GM18505 (cell line): ENCODE measurements around the gene DUSP22.
A peak's percentile ranks its signal among the peaks of the same experiment; 100 is the strongest.
"Not testable (repeated sequence)": the region's sequence is repeated elsewhere in the genome, so short reads cannot be mapped to it uniquely, and the experiment has no call there.

Experiments
- ATAC-seq: cut with Tn5 transposase; IDR thresholded peaks from one replicate; pipeline ENCODE4 v1.9.1; 2021; ENCODE audit not compliant: unreplicated experiment
- POLR2A ChIP-seq: IDR thresholded peaks from 4 replicates; pipeline ENCODE4 v1.6.1; 2011; ENCODE audit warnings: borderline replicate concordance; ENCODE audit not compliant: insufficient read depth, insufficient read length; ENCODE audit errors: extremely low read depth

Gene DUSP22

DNA sequence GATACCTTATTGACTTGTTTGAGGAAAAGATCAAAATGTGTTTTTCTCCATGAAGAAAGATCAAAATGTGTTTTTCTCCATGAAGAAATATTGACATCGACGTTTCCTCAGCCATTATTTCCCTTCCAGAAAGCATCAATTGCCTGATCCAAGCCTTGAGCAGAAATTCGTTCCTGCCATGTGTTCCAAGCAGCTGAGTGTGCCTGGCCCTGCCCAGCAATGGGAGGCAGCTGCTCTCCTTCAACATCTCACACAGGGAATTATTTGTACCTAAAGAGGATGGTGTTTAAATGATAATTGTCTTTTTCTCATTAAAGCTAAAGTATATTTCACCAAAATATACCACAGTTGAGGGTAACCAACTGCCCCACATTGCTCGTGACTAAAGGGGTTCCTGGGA, 7.8 kb upstream of the DUSP22 start:
- TF ChIP-seq POLR2A: no peak
- ATAC-seq: no peak

DNA sequence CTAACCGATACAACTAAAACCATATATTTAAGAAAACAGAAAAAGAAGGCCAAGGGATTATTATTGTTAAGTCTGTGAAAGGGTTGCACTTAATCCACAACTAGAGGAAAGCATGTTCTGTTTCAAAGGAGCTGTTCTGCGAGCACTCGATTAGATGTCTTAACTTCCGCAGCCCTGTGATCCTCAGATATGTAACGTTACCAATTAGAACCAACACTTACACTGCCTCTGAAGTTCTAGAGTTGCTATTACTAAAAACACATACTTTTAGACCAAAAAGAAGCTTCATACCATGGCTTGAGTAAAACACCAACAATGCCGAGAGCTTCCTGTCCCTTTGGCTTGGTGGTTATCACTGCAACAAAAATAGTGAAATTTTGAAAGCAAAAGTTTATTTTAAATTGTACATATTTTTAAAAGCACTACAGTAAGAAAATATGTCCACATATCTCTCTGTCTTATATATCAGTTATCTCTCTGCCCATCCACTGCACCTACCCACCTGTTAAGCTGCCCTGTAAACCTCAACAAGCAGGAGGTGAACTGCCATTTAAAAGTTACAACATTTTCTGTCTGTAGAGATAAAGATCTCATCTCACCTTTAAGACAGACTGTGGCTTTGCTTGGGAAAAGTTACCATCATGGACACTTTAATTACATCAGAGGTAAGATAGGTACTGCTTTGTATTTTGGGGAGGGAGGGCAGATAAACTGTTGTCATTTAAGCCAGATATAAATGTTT, 7.1 kb upstream of the DUSP22 start:
- no peak for TF ChIP-seq POLR2A
- ATAC-seq: no peak

DNA sequence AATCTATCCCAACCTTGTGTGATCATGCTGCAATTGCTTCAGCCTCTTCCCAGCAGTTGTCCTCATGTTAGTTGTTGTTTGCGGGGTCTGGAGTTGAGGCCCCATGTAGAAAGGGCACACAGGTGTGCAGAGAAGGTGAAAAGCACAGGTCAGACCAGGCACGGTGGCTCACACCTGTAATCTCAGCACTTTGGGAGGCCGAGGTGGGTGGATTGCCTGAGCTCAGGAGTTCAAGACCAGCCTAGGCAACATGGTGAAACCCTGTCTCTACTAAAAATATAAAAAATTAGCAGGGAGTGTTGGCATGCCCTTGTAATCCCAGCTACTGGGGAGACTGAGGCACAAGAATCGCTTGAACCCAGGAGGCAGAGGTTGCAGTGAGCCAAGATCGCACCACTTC, 6.4 kb upstream of the DUSP22 start:
- ATAC-seq: not testable (repeated sequence)

DNA sequence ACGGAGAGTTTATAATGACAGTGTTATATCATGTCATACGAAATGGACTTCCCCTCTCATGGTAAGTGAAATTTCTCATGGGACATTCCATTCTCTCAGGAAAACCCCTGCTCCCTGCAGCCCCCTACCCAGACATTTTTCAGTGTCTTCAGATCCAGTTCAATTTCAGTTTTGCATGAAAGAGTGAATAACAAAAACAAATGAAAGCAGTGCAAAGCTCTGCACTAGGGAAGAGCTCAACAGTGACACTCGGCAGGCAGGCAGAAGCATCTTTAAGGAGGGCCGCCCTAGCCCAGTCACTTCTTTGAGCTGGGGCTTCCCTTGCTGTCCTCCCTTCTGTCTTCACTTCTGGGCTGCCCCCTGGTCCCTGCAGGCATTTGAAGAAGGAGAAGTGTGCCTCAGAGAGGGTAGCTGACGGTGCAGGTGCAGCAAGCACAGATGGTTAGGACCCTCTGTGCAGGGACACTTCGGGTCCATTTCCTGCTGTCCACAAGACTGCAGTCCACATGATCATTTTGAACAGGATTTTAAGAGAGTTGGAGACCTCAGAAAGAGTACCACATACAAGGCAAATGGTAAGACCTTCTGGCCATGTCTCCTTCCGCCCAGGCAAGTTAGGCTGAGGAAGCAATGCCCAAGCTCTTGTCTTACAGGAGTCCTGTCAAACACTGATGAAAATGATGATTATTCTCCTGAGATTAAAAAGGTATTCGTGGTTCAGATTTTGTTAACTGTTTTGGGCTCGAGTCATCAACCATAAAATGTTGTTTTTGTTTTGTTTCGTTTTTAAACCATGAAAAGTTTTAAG, 5.4 kb upstream of the DUSP22 start:
- no peak for TF ChIP-seq POLR2A
- no peak for ATAC-seq

DNA sequence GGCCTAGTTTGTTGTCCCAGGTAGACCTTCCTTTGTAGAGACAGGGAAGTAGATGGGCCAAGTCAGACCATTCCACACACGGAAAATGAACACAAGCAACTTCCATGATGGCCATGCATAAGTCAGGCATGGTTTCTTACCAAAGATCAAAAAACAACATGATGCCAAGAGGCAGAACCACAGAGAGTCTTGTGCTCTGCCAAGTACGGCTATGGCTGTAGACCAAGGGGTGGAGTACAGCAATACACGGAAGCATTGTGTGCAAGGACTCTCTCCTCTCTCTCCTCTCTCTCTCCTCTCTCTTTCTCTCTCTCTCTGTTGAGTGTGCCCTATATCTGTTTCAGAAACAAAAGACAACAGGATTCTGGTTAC, 4.8 kb upstream of the DUSP22 start:
- no peak for ATAC-seq

DNA sequence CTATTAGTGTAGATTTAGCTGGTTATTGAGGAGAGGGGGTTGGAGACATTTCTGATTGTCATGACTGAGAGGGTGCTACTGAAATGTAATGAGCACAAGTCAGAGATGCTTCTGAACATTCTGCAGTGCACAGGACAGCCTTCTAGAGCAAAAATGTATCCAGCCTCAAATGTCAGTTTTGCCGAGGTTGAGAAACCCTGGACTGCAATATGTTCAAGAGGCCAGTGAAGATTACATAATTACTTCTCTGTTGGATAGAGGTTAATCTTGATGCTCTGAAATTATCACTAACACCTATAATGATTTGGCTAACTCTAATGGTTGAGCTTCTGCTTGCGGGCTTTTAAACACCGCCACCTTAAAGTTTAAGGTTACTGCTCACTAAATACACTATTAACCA, 3.4 kb upstream of the DUSP22 start:
- no peak for TF ChIP-seq POLR2A
- ATAC-seq: no peak

More for the DNA sequence above, 4.8 kb upstream of the DUSP22 start:
- no peak for TF ChIP-seq POLR2A

DNA sequence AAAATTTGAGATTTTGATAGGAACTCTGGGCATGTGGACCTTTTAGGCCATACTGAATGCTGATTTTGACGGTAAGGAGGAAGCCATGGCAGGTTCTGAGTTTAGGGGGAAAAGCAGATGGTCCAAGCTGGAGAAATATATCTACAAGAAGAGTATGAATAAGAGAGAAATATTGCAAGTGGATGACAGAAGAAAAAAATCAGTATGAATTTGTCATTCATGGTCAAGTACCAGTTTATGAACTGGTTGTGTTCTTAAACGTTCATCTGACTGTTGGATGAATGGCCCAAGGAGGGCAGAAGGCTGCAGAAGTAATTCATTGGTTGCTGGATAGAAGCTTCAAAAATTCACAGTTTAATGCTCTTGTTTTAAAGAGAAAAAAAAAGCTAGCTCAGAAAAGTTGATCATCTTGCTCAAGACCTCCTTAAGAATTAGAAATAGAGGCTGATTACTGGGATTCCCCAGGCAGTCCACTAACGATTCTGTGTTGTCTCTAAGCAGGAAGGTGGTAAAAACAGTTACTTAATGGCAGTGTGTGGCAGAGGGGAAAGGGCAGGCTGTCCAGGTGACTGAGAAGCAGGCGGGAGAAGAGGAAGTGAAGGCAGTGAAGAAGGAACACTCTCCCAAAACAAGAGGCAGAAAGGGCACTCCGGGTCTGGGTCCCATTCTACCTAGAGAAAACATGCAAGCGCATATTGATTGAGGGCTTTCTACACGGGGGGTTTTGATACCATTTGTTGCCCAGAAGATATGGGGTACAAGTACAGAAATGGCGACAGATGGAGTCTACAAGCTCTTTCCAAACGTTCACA, 2.0 kb upstream of the DUSP22 start:
- ATAC-seq: no peak
- no peak for TF ChIP-seq POLR2A

DNA sequence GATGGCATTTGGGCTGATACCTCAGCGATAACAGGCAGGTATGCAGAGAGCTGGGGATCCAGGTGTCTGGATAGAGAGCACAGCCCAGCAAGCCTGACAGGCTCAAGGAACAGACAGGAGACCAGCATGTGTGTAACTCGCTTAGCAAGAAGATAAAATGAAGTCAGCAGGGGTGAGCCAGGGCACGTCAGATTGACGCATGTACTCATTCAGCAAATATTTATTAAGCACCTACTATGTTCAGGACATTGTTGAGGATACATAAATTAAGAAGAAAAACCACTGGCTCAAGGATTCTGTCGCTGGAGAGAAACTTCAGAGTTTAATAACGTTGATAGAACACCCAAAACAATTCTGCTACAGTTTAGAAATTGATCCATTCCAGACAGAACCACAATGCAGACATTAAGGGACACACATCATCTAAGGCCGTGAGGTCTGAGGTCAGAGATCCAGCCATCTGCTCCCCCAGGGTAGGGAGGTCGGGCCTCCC, 1.0 kb upstream of the DUSP22 start:
- TF ChIP-seq POLR2A: no peak
- no peak for ATAC-seq

DNA sequence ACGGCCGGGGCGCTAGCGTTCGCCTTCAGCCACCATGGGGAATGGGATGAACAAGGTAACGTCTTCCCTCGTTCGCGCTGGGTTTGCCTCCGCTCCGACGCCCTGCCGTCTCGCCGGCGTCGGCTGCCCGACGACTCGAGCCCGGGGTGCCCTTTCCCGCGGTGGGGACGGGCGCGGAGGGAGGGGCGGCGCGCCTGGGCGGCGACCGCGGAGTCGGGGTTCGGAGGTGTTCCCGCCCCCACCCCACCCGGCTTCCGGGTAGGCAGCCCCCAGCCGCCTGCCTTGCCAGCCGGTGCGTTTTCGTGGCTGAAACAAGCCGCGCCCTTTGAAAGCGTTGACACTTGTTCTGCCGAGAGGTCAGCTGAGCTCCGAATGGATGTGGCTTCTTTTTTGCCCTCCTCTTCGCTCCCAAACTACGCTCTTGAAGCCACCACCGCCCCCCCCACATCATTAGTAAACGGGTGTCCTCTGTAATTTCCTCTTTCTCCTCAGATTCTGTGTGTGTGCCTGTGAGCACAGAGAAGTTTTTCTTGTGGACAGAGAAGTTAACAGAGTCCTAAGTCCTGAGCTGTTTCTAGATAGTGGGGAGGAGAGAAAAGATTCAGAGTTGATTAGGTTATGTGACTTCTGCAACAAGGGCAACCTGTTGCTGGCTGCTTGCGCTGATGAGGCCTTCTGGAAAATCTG, 362 bp downstream of the DUSP22 start:
- TF ChIP-seq POLR2A: peak; percentile 83
- peak; percentile 30 for ATAC-seq

DNA sequence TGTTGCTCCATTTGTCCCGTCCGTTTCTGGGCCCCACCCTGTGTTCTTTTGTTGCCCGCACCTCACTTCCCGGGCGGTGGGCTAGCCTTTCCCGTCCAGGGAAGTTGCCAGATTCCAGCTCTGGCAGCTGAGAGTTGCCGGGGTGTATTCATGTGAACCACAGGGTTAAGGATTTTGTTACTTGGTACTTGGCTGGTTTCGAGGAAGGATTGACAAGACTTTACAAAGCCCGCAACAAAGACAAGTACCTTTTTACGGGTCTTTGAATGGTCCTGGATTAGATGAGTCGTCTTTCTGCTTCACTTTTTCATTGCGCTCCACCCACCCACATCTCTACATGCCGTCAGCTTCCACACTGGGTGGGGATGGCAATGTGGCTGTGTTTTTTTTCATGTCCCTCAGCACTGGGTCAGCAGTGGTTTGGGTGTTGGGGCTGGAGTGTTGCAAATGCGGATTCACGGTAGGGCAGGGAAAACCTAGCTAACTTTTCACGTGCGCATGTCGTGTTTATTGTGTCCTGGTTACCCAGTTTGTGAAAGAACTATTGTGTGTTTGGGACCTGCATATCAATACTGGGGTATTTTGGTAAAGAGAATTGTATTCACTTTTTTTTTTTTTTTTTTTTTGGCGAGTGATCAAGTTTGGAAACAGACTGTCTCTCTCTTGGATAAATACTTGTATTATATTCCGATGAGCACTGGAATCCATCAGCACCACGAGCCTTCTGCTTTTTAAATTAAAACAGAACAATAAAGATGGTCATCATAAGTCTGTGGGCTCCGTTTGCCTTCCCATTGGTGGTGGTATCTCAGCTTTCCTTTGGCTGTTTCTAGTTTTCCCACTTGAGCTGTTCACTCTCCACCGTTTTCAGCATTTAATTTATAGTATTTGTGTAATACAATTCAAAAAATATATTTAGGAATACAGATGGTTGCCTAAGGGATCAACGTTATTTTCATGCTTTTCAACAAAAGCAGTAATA, 1.2 kb downstream of the DUSP22 start:
- peak; percentile 59 for TF ChIP-seq POLR2A

DNA sequence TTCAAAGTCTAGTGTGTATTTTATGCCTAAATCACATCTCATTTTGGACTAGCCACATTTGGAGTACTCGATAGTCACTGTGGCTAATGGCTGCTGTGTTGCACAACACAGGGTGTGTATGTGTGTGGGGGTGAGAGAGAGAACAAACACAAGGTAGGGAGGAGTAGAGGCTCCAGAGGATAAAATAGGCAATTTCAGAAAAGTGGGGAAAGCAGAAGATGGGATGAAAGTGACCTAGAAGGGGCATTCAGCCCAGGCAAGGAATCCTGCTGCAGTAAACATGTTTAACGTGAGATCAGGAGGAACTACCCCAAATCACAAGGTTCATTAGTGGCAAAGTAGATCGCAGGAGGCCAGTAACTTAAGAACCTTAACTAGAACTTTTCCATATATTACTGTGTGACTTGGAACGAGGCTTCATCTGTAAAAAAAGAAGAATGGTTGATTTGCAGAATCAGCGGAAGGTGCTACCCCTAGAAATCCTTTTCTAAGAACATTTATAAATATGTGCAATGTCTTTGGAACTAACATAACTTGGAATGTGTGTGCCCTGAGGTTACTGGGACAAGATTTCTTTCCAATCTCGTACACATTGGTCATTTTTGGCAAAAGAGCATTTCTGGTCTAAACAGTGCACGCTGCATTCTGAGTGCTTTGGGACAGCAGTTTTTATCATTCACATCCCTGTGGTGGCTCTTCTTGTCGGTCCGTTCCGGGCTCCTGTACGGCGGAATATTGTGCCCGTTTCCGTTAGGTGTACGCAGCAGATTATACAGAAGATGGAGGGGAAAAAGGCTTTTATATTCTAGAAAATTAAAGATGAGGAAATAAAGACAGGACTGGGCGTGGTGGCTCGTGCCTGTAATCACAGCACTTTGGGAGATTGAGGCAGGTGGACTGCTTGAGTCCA, 2.6 kb downstream of the DUSP22 start:
- no peak for TF ChIP-seq POLR2A
- no peak for ATAC-seq

More for the DNA sequence above, 1.2 kb downstream of the DUSP22 start:
- ATAC-seq: no peak
